Body of pancreas (tissue), 4 donors: ENCODE results near the gene NRCAM.

ENCODE experiments used
- POLR2A ChIP-seq, 3 donors: fragments of 450-650 bp; IDR thresholded peaks; one replicate each; pipeline ENCODE4 v1.6.1; 2016; ENCODE audit warnings: antibody characterized with exemption in 3 of 3, mild to moderate bottlenecking in 2 of 3
- TF ChIP-seq, protein P1 (sequence below), 7 experiments: fragments of 450-650 bp in 4 of 7; fragments of 200-600 bp in 3 of 7; sonication (generic) in 3 of 7; IDR thresholded peaks; one replicate each; pipeline ENCODE4 v1.5.1; 2016 to 2019; ENCODE audit warnings: antibody characterized with exemption in 7 of 7

DNA sequence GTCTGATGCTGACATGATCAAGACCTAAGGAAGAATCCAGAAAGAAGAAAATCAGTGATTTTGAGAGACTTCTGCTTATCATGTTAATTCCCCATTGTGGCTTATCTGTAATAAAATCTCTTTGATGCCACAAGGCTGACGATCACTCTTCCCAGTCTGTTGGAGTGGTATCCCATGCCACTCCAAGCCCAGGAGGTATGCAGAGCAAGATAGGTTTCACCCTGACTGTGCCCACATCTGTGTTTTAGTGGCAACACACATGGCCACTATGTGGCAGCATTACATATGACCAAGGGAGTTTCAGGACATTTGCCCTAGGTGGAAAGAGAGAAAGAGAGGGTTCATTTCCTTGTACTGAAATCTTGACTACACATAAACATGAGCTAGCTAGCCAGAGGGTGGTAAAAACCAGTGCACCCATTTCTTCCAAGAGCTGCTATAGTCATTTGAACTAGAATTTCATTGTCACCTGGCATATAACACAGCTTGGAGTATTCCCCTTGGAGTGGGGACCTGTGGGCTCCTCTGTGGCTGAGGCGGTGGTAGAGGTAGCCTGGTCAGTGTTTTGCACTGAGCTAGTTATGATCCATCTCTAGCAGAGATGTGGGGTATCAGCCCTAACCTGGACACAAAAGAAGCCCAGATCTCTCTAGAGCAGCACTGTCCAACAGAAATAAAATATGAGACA is 346.9 kb downstream of the NRCAM start:
- TF ChIP-seq, protein P1, sequence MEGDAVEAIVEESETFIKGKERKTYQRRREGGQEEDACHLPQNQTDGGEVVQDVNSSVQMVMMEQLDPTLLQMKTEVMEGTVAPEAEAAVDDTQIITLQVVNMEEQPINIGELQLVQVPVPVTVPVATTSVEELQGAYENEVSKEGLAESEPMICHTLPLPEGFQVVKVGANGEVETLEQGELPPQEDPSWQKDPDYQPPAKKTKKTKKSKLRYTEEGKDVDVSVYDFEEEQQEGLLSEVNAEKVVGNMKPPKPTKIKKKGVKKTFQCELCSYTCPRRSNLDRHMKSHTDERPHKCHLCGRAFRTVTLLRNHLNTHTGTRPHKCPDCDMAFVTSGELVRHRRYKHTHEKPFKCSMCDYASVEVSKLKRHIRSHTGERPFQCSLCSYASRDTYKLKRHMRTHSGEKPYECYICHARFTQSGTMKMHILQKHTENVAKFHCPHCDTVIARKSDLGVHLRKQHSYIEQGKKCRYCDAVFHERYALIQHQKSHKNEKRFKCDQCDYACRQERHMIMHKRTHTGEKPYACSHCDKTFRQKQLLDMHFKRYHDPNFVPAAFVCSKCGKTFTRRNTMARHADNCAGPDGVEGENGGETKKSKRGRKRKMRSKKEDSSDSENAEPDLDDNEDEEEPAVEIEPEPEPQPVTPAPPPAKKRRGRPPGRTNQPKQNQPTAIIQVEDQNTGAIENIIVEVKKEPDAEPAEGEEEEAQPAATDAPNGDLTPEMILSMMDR (IDR thresholded peaks at IDR 0.05): peak; percentile 12 to 58 (median 42)
- TF ChIP-seq POLR2A (IDR thresholded peaks at IDR 0.05): no peak
